GM12891 (cell line): ENCODE data around the gene CASKIN1.

ENCODE experiments used
- POLR2A ChIP-seq: IDR thresholded peaks from 2 replicates; pipeline ENCODE4 v1.6.1; 2011; ENCODE audit warnings: low read depth, low read length, control low read depth
- POLR2AphosphoS5 ChIP-seq: IDR thresholded peaks from 2 replicates; pipeline ENCODE4 v1.6.1; 2011; ENCODE audit warnings: low read depth, low read length, control low read depth

DNA sequence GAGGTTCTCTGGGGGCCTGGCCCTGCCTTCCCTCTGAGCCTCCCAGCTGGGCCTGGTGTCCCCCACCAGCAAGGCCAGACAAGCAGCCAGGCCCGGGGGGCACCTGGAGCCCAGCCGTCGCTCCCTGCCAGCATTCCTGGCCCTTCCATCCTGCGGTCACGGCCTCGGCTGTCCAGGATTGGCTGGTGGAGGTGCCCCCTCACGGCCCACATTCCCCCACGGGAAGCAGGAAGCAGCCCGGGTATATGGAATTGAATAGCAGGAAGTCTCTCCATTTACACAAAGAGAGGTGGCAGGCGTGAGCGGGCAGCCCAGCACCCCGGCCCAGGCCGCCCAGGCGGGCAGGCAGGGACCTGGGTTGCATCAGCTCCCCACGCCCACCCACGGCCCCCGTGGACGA lies 26.3 kb downstream of the CASKIN1 start:
- TF ChIP-seq POLR2AphosphoS5 (no peak), POLR2A (no peak)
